ENCODE measurements around the gene ANKRD18B. TPM values are rescaled to one million over a fixed set of nuclear protein-coding genes. Genes with fewer than 3 reads are reported as not detected.

The ANKRD18B gene
- total RNA-seq, 4 donors from 2014 or later = not detected

DNA sequence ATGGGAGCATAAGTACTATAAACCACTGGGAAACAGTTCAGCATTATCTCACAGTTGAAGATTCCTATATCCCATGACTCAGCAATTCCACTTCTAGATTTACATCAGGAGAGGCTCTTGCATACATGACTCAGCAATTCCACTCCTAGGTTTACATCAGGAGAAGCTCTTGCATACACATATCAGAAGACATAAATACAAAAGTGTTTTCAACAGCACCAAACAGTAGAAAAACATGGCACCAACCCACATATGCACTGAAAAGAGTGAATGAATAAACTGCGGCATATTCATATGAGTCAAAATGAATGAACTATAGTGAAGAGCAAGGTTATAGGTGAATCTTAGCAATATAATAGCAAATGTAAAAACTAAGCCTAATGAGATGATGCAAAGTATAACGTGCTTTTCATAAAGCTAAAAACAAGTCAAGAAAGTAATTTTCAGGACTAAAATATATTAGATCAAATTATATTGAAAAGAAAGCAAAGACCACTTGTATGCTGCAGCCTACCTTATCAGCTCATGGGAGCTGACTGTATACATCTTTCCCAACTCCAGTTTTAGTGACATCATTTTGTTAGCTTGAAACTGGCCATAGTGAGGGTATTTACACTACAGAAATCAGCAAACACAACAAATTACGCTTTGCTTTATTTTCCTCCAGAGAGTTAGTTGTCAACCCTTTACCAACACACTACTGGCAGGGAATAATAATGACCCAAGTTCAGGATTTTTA lies 95.8 kb downstream of the ANKRD18B start:
- H3K9me3 ChIP-seq = no peaks in the 10 kb centered on the region
- no peak overlapping the region for H3K4me3 ChIP-seq
- in situ Hi-C loops (cut with MboI; ENCODE audit: low pct_ligation_motif_present in 1 of 4, low pct_unique_long_range_greater_than_20kb in 1 of 4, low sequenced_read_pairs in 3 of 4) = loop anchor here in 3 of 4 donors (10.0 to 25.0 kb wide), 2 partner anchors 105 to 108 kb away; partner anchors contain the start of gene ANKRD18B (in 1 of the 3)
- H3K4me1 ChIP-seq = no peaks in the 10 kb centered on the region
- H3K27me3 ChIP-seq = no peaks in the 10 kb centered on the region
- no peak for DNase-seq
- 56 to 59% methylated on average over 3 of the region's 3 CpGs for WGBS, 2 donors (ENCODE audit: low coverage in 1 of 2)
- no peaks in the 10 kb centered on the region for H3K36me3 ChIP-seq
- intact Hi-C loops (cut with DNase I; ENCODE audit: low total_unique reads) = no loop called here
- TF ChIP-seq POLR2AphosphoS5 (IDR thresholded peaks at IDR 0.05) (peak in 1 of 3 donors; percentile 47), POLR2A (IDR thresholded peaks at IDR 0.05) (no peak), EP300 (IDR thresholded peaks at IDR 0.05; ENCODE audit: low read depth) (no peak)
- TF ChIP-seq, protein P1, sequence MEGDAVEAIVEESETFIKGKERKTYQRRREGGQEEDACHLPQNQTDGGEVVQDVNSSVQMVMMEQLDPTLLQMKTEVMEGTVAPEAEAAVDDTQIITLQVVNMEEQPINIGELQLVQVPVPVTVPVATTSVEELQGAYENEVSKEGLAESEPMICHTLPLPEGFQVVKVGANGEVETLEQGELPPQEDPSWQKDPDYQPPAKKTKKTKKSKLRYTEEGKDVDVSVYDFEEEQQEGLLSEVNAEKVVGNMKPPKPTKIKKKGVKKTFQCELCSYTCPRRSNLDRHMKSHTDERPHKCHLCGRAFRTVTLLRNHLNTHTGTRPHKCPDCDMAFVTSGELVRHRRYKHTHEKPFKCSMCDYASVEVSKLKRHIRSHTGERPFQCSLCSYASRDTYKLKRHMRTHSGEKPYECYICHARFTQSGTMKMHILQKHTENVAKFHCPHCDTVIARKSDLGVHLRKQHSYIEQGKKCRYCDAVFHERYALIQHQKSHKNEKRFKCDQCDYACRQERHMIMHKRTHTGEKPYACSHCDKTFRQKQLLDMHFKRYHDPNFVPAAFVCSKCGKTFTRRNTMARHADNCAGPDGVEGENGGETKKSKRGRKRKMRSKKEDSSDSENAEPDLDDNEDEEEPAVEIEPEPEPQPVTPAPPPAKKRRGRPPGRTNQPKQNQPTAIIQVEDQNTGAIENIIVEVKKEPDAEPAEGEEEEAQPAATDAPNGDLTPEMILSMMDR (IDR thresholded peaks at IDR 0.05) = no peak
- no peak overlapping the region for H3K27ac ChIP-seq

DNA sequence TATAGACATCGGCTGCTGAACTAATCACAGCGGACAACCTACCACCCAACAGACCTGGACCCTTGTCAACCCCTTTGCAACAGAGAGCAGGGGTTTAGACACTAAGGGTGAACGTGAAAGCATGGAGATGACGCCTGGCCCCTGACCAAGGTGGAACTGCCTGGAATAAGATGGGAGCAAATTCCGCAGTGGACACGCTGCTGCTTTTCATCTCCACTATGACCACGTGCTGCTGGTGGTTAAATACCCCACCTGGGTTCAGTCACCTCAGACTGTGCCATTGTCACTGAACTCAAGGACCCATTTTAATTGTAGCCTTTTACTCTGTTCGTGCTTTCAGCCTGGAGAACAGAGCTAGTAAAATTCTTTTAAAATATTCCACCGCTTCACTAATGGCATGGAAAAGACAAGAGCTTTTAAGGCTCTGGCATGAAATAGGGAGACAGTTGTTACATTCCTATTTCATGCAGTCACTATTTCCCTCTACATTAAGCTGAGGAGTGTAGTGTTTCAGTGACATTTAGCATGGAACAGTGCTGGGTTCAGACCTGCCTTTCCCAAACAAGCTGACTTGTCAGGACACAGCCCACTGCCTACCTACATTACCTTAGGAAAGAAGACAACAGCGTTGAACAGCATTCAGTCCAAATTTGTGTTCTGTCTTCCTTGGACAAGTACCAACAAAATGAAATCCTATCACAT lies 96.8 kb downstream of the ANKRD18B start:
- H3K4me3 ChIP-seq = no peak overlapping the region
- H3K9me3 ChIP-seq = no peaks in the 10 kb centered on the region
- no peaks in the 10 kb centered on the region for H3K36me3 ChIP-seq
- in situ Hi-C loops (cut with MboI; ENCODE audit: low pct_ligation_motif_present in 1 of 4, low pct_unique_long_range_greater_than_20kb in 1 of 4, low sequenced_read_pairs in 3 of 4) (loop anchor here in 3 of 4 donors (10.0 to 25.0 kb wide), 2 partner anchors 104 to 109 kb away; partner anchors contain the start of gene ANKRD18B (in 1 of the 3)), intact Hi-C loops (cut with DNase I; ENCODE audit: low total_unique reads) (no loop called here)
- peak overlapping the region in 3 of 4 donors; percentile 12 to 53 (median 41) for H3K27ac ChIP-seq
- no peaks in the 10 kb centered on the region for H3K4me1 ChIP-seq
- DNase-seq = no peak
- no peaks in the 10 kb centered on the region for H3K27me3 ChIP-seq
- WGBS, 2 donors (ENCODE audit: low coverage in 1 of 2) = 52 to 57% methylated on average over 5 to 10 of the region's 10 CpGs
- TF ChIP-seq POLR2A (IDR thresholded peaks at IDR 0.05) (no peak), EP300 (IDR thresholded peaks at IDR 0.05; ENCODE audit: low read depth) (no peak), POLR2AphosphoS5 (IDR thresholded peaks at IDR 0.05) (no peak)
- TF ChIP-seq, protein P1 (IDR thresholded peaks at IDR 0.05) = no peak

Small RNAs within 50 kb of the gene (small RNA-seq; reads per million reads assigned to genes)
- gene AL139008.1 = 0 reads per million in 4 donors
- gene PRSS3P4 = 0 reads per million in 4 donors

Other genes starting within 250 kb of the ANKRD18B start
- 10 to 100 TPM; 17.7 to 61.6 (median 50.2) TPM for gene NFX1, start 233.7 kb upstream of the ANKRD18B start, total RNA-seq
- gene AQP7, start 121.7 kb upstream of the ANKRD18B start, total RNA-seq = 100 to 1,000 TPM in 1 of 4 donors, 10 to 100 TPM in 3; 11.9 to 207 (median 27.7) TPM
- 10 to 100 TPM in 3 of 4 donors, 1 to 10 TPM in 1; 7.1 to 15.3 (median 12.4) TPM for gene AQP3, start 76.7 kb upstream of the ANKRD18B start, total RNA-seq
- 10 to 100 TPM in 3 of 4 donors, 1 to 10 TPM in 1; 8.9 to 29.1 (median 12.7) TPM for gene NOL6, start 50.3 kb upstream of the ANKRD18B start, total RNA-seq

Data from transverse colon (tissue), 4 donors.